Myocyte (in vitro differentiated cells): ENCODE data around the gene DIO2. TPM values are rescaled to one million over a fixed set of nuclear protein-coding genes. Genes with fewer than 3 reads are reported as not detected.

Experiments
- DNase-seq: peaks from one replicate; pipeline ENCODE4 v3.0.0-alpha.2; 2012; ENCODE audit warnings: low read depth
- total RNA-seq: library from RNA; depleted of rRNA; stranded (reverse); fragments of >200 nt; gene quantifications from 2 replicates; pipeline ENCODE4 v1.2.3, GENCODE V29; 2014

The DIO2 gene
- total RNA-seq, 1 donor from 2014 or later: 30.7 TPM

DNA sequence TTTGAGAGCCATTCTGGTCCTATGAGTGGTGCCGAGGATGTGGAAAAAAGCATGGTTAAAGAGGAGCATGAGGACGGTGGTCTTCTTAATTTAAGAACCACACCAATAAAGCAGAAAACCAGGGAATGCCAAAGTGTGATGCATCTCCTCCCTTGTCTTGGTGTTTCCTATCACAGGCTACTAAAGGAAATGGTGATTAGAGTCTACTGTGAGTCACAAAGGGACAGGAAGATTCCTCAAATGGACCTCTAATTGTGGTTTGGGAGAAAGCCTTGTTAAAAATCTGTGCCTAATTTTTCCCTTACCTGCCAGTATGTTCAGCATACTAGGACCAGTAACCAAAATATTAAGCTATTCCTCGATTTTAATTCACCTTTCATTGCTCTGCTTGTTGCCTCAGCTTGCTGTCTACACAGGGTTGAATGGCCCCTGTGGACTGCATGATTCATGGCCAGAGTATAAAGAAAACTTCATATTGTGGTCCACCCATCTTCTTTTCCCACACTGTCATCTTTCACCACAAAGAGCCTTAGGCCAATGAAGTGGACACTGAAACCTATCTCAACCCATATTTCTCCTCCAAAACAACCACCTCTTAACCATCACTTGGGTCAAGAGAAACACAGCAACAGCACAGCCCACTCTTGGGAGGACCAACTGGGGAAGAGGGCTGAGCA is 38.8 kb downstream of the DIO2 start:
- DNase-seq: no peak

DNA sequence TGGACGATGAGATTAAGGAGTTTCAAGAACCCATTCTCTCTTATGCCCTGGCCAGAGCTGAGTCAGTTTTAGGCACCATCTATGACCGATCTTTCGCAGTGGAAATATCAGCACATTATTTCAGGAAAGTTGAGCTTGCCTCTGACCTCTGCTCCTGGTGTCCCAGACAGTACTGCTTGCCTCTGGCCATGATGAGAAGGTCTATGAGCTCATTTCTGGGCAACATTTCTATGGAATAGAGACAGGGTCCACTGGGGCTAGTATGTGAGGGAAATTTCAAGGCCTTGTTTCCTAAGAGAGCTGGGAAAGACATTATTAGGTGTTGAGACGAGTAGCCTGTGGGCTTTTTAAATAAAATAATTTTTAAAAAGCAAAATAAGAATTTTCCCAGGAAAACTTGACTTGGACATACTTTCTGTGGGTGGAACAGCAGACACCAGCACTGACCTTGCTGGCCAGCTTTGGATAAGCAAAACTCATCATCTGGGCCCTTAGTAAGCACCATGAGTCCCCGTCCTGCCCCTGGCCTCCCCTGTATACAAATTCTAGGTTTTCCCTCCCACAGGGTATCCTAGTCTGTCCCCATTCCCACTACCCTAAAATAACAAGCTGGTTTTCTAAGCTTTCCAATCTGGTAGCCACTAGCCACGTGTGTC is 43.4 kb downstream of the DIO2 start:
- DNase-seq: no peak

- no peak for DNase-seq
Observed at GRCh38 chr14:80164991-80165721, 46.1 kb downstream of the DIO2 start.

- no peak for DNase-seq
Observed at GRCh38 chr14:80152763-80153162, 58.5 kb downstream of the DIO2 start.

DNA sequence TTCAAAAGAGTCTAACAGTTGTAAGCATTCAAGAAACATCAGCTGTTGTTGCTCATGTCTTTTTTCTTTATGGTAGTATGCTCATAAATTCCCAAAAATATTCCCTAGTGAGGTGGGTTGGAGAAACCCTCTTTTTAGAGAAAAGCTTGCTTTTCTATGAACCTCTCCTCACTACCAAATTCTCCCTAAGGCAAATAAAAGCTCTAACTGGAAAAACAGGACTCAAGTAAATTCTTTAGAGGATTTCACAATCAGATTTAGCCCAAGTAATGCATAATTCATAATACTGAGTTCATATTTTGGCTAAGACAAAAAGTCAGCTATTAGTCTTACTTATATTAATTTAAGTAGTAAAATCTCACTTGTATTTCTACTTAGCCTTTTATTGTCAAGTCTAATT is 59.1 kb downstream of the DIO2 start:
- DNase-seq: no peak

DNA sequence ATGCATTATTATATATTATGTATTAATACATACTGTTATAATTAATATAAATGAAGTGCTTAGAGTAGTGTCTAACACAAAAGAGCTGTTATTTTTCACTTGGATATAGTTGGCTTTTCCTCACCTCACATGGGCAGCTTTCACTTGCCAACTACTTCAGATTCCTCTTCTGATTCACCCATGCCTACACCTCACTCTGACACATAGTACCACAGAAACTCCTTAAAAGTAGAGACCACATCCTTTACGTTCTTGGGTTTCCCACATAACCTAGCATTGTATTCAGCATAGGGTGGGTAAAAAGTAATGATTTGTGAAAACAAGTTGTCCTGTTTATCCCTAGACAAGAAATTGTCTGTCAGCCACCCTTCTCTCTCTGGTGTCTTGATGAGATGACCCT is 61.0 kb downstream of the DIO2 start:
- no peak for DNase-seq
